Mesenchymal stem cell (in vitro differentiated cells and primary cell): ENCODE measurements around the gene RAB3B.

ENCODE experiments used
- DNase-seq: peaks from one replicate; pipeline ENCODE4 v3.0.0-alpha.2; 2013
- H2AFZ ChIP-seq: one replicate; pipeline ENCODE4 v1.6.1; 2013; ENCODE audit warnings: low read depth, mild to moderate bottlenecking, control low read depth, inconsistent platforms, low read length, moderate library complexity
- H2AK5ac ChIP-seq: 2 replicates; pipeline ENCODE4 v1.6.1; 2013; ENCODE audit warnings: low read length, moderate library complexity, mild to moderate bottlenecking, inconsistent platforms; ENCODE audit not compliant: severe bottlenecking
- H2BK120ac ChIP-seq: one replicate; pipeline ENCODE4 v1.6.1; 2013; ENCODE audit warnings: low read depth, mild to moderate bottlenecking, inconsistent platforms, low read length, moderate library complexity
- H2BK12ac ChIP-seq, 2 experiments: one replicate each; pipeline ENCODE4 v1.6.1; 2013; ENCODE audit warnings: inconsistent platforms in 2 of 2, low read length in 2 of 2, mild to moderate bottlenecking in 2 of 2, moderate library complexity in 2 of 2, control low read depth in 1 of 2
- H2BK15ac ChIP-seq: one replicate; pipeline ENCODE4 v1.6.1; 2013; ENCODE audit warnings: mild to moderate bottlenecking, low read depth, inconsistent platforms; ENCODE audit not compliant: poor library complexity, severe bottlenecking
- H2BK5ac ChIP-seq: 2 replicates; pipeline ENCODE4 v1.6.1; 2013; ENCODE audit warnings: low read depth, mild to moderate bottlenecking, low read length, control low read depth, inconsistent platforms; ENCODE audit not compliant: poor library complexity, severe bottlenecking
- H3K14ac ChIP-seq, 2 experiments: one replicate each; pipeline ENCODE4 v1.6.1; 2013; ENCODE audit warnings: inconsistent platforms in 2 of 2, low read length in 2 of 2, control low read depth in 1 of 2, mild to moderate bottlenecking in 1 of 2, moderate library complexity in 1 of 2
- H3K18ac ChIP-seq, 2 experiments: one replicate each; pipeline ENCODE4 v1.6.1; 2013; ENCODE audit warnings: inconsistent platforms in 2 of 2, low read length in 2 of 2, control low read depth in 1 of 2, low read depth in 1 of 2, mild to moderate bottlenecking in 1 of 2
- H3K23ac ChIP-seq, 2 experiments: one replicate each; pipeline ENCODE4 v1.6.1; 2013; ENCODE audit warnings: inconsistent platforms in 2 of 2, low read length in 2 of 2, mild to moderate bottlenecking in 2 of 2, moderate library complexity in 2 of 2, control low read depth in 1 of 2
- H3K27ac ChIP-seq: 2 replicates; pipeline ENCODE4 v1.5.1; 2013; ENCODE audit warnings: mild to moderate bottlenecking, moderate library complexity, low read length, control low read depth, inconsistent platforms; ENCODE audit not compliant: poor library complexity, severe bottlenecking
- H3K27me3 ChIP-seq, 2 experiments: 2 replicates each; pipeline versions ENCODE4 v1.6.1 to v1.7.0; 2013; ENCODE audit warnings: low read length in 2 of 2, mild to moderate bottlenecking in 2 of 2, moderate library complexity in 2 of 2, control low read depth in 1 of 2, inconsistent platforms in 1 of 2; ENCODE audit not compliant: control insufficient read depth in 1 of 2, insufficient read depth in 1 of 2
- H3K36me3 ChIP-seq, 2 experiments: 2 replicates each; pipeline versions ENCODE4 v1.6.1 to v1.7.0; 2013; ENCODE audit warnings: low read length in 2 of 2, control low read depth in 1 of 2, inconsistent platforms in 1 of 2, low read depth in 1 of 2, mild to moderate bottlenecking in 1 of 2; ENCODE audit not compliant: insufficient read depth in 2 of 2, control insufficient read depth in 1 of 2
- H3K4ac ChIP-seq, 2 experiments: one replicate each; pipeline ENCODE4 v1.6.1; 2013; ENCODE audit warnings: inconsistent platforms in 2 of 2, low read length in 2 of 2, mild to moderate bottlenecking in 2 of 2, moderate library complexity in 2 of 2, control low read depth in 1 of 2, low read depth in 1 of 2
- H3K4me1 ChIP-seq: 2 replicates; pipeline ENCODE4 v1.6.1; 2013; ENCODE audit warnings: low read depth, low read length, control low read depth; ENCODE audit not compliant: control insufficient read depth, insufficient read depth
- H3K4me2 ChIP-seq: 2 replicates; pipeline ENCODE4 v1.6.1; 2013; ENCODE audit warnings: low read length, mild to moderate bottlenecking, inconsistent platforms; ENCODE audit not compliant: poor library complexity, severe bottlenecking
- H3K4me3 ChIP-seq, 2 experiments: 2 replicates each; pipeline versions ENCODE4 v1.5.1 to v1.7.0; 2013; ENCODE audit warnings: low read length in 2 of 2, mild to moderate bottlenecking in 2 of 2, control low read depth in 1 of 2, low read depth in 1 of 2; ENCODE audit not compliant: insufficient read depth in 1 of 2
- H3K79me1 ChIP-seq: replicated peaks from 2 replicates; pipeline ENCODE4 v1.6.1; 2013; ENCODE audit warnings: mild to moderate bottlenecking, control low read depth, low read length, inconsistent platforms; ENCODE audit not compliant: poor library complexity, severe bottlenecking
- H3K9ac ChIP-seq: 2 replicates; pipeline ENCODE4 v1.7.0; 2013; ENCODE audit warnings: mild to moderate bottlenecking, low read length, moderate library complexity
- H3K9me3 ChIP-seq: 2 replicates; pipeline ENCODE4 v1.7.0; 2013; ENCODE audit warnings: mild to moderate bottlenecking, low read length; ENCODE audit not compliant: control insufficient read depth
- H4K8ac ChIP-seq: one replicate; pipeline ENCODE4 v1.6.1; 2013; ENCODE audit warnings: inconsistent platforms, mild to moderate bottlenecking, low read length, moderate library complexity
- H4K91ac ChIP-seq: one replicate; pipeline ENCODE4 v1.6.1; 2013; ENCODE audit warnings: mild to moderate bottlenecking, low read length, inconsistent platforms
- WGBS: methylation state at CpG from one replicate; pipeline ENCODE4 v1.1.7; 2013; ENCODE audit warnings: mixed read lengths; 5-methylcytosine and 5-hydroxymethylcytosine counted together

The RAB3B gene

GRCh38 chr1:51955797-51956527 lies 34.5 kb downstream of the RAB3B start:
- H2BK15ac ChIP-seq = no peak overlapping the region
- H3K9me3 ChIP-seq = no peaks in the 10 kb centered on the region
- H3K27me3 ChIP-seq = no peaks in the 10 kb centered on the region
- no peak overlapping the region for H4K91ac ChIP-seq
- no peak overlapping the region for H3K18ac ChIP-seq
- H2AFZ ChIP-seq = no peak overlapping the region
- H3K4me1 ChIP-seq = peaks cover 9% of the 10 kb centered on the region
- H3K4ac ChIP-seq = no peak overlapping the region
- H3K23ac ChIP-seq = no peak overlapping the region
- H3K4me3 ChIP-seq = no peak overlapping the region
- peaks cover 0 to 29% of the 10 kb centered on the region in 2 experiments for H3K36me3 ChIP-seq
- H2AK5ac ChIP-seq = no peak overlapping the region
- no peak overlapping the region for H2BK120ac ChIP-seq
- H2BK5ac ChIP-seq = no peak overlapping the region
- H4K8ac ChIP-seq = no peak overlapping the region
- no peak overlapping the region for H3K4me2 ChIP-seq
- peaks cover 31% of the 10 kb centered on the region for H3K79me1 ChIP-seq
- H3K9ac ChIP-seq = no peak overlapping the region
- no peak overlapping the region for H3K27ac ChIP-seq
- WGBS = 84% methylated on average over 2 of the region's 4 CpGs
- DNase-seq = no peak
- H3K14ac ChIP-seq = peak overlapping the region in 1 of 2 experiments; percentile 84
- no peak overlapping the region for H2BK12ac ChIP-seq

GRCh38 chr1:51954783-51955182 lies 35.7 kb downstream of the RAB3B start:
- H4K8ac ChIP-seq = no peak overlapping the region
- WGBS = 95% methylated on average over 5 of the region's 7 CpGs

GRCh38 chr1:51953079-51953478 lies 37.4 kb downstream of the RAB3B start:
- Histone ChIP-seq H3K36me3 (peaks cover 0 to 25% of the 10 kb centered on the region in 2 experiments), H3K4me3 (no peak overlapping the region), H3K18ac (no peak overlapping the region), H2BK120ac (no peak overlapping the region), H2BK12ac (no peak overlapping the region), H3K14ac (no peak overlapping the region), H2AK5ac (no peak overlapping the region), H3K9me3 (no peaks in the 10 kb centered on the region), H4K8ac (no peak overlapping the region), H3K27ac (no peak overlapping the region), H2BK5ac (no peak overlapping the region), H4K91ac (no peak overlapping the region), H2AFZ (no peak overlapping the region), H3K4me2 (no peak overlapping the region), H3K27me3 (no peaks in the 10 kb centered on the region), H2BK15ac (no peak overlapping the region), H3K79me1 (peaks cover 42% of the 10 kb centered on the region), H3K9ac (no peak overlapping the region), H3K4me1 (peaks cover 9% of the 10 kb centered on the region), H3K4ac (no peak overlapping the region), H3K23ac (no peak overlapping the region)
- 98% methylated on average over 1 of the region's 1 CpG for WGBS
- DNase-seq = no peak

More at GRCh38 chr1:51954783-51955182, 35.7 kb downstream of the RAB3B start:
- H3K27ac ChIP-seq = no peak overlapping the region
- H3K4me3 ChIP-seq = no peak overlapping the region
- no peak overlapping the region for H4K91ac ChIP-seq
- peaks cover 0 to 28% of the 10 kb centered on the region in 2 experiments for H3K36me3 ChIP-seq
- H3K9ac ChIP-seq = no peak overlapping the region
- no peak overlapping the region for H3K14ac ChIP-seq
- no peak overlapping the region for H2AFZ ChIP-seq
- H2BK120ac ChIP-seq = no peak overlapping the region
- H3K79me1 ChIP-seq = peaks cover 36% of the 10 kb centered on the region
- no peak overlapping the region for H3K23ac ChIP-seq
- H2AK5ac ChIP-seq = no peak overlapping the region
- no peak overlapping the region for H2BK12ac ChIP-seq
- no peak overlapping the region for H2BK5ac ChIP-seq
- no peak for DNase-seq
- H2BK15ac ChIP-seq = no peak overlapping the region
- peaks cover 8% of the 10 kb centered on the region for H3K4me1 ChIP-seq
- H3K4me2 ChIP-seq = no peak overlapping the region
- H3K4ac ChIP-seq = no peak overlapping the region
- no peak overlapping the region for H3K18ac ChIP-seq
- no peaks in the 10 kb centered on the region for H3K27me3 ChIP-seq
- no peaks in the 10 kb centered on the region for H3K9me3 ChIP-seq

GRCh38 chr1:51952638-51953037 lies 37.9 kb downstream of the RAB3B start:
- H3K4me3 ChIP-seq = no peak overlapping the region
- H3K9me3 ChIP-seq = no peaks in the 10 kb centered on the region
- H2AFZ ChIP-seq = no peak overlapping the region
- 100% methylated on average over 1 of the region's 1 CpG for whole genome bisulfite sequencing
- no peak overlapping the region for H4K91ac ChIP-seq
- H3K27ac ChIP-seq = no peak overlapping the region
- no peak overlapping the region for H3K23ac ChIP-seq
- no peak overlapping the region for H3K14ac ChIP-seq
- no peak overlapping the region for H2BK5ac ChIP-seq
- peaks cover 42% of the 10 kb centered on the region for H3K79me1 ChIP-seq
- no peak overlapping the region for H2AK5ac ChIP-seq
- DNase-seq = no peak
- no peak overlapping the region for H2BK120ac ChIP-seq
- H3K4me1 ChIP-seq = peaks cover 7% of the 10 kb centered on the region
- H3K4ac ChIP-seq = no peak overlapping the region
- H2BK12ac ChIP-seq = no peak overlapping the region
- H3K18ac ChIP-seq = no peak overlapping the region
- H3K9ac ChIP-seq = no peak overlapping the region
- H3K36me3 ChIP-seq = peaks cover 0 to 25% of the 10 kb centered on the region in 2 experiments
- no peak overlapping the region for H4K8ac ChIP-seq
- H3K27me3 ChIP-seq = no peaks in the 10 kb centered on the region
- no peak overlapping the region for H3K4me2 ChIP-seq
- H2BK15ac ChIP-seq = no peak overlapping the region
